MM.1S (cell line): Measurements from ENCODE around the gene THRB.

ENCODE experiments used
- DNase-seq: peaks from one replicate; pipeline ENCODE4 v3.0.0-alpha.2; 2015
- H2AFZ ChIP-seq: fragments of 300-600 bp; sonication (generic); 2 replicates; pipeline ENCODE4 v1.6.0; 2016; ENCODE audit warnings: antibody characterized with exemption, low read length
- H3F3A ChIP-seq: fragments of 300-600 bp; sonication (generic); 2 replicates; pipeline ENCODE4 v1.6.1; 2016; ENCODE audit warnings: mild to moderate bottlenecking, antibody characterized with exemption, low read length, moderate library complexity, mixed read lengths; ENCODE audit not compliant: insufficient read depth
- H3K27ac ChIP-seq: fragments of 300-600 bp; sonication (generic); 2 replicates; pipeline ENCODE4 v1.5.1; 2016; ENCODE audit warnings: mild to moderate bottlenecking, low read length
- H3K27me3 ChIP-seq: fragments of 300-600 bp; sonication (generic); replicated peaks from 2 replicates; pipeline ENCODE4 v1.6.0; 2016; ENCODE audit warnings: low read length; ENCODE audit not compliant: insufficient read depth
- H3K36me3 ChIP-seq: fragments of 300-600 bp; sonication (generic); replicated peaks from 2 replicates; pipeline ENCODE4 v1.6.1; 2016; ENCODE audit warnings: mild to moderate bottlenecking, low read length, mixed read lengths; ENCODE audit not compliant: insufficient read depth
- H3K4me1 ChIP-seq: fragments of 300-600 bp; sonication (generic); 2 replicates; pipeline ENCODE4 v1.6.1; 2016; ENCODE audit warnings: low read length, mixed read lengths
- H3K4me2 ChIP-seq: fragments of 300-600 bp; sonication (generic); 2 replicates; pipeline ENCODE4 v1.6.0; 2016; ENCODE audit warnings: low read depth, low read length
- H3K4me3 ChIP-seq: fragments of 300-600 bp; sonication (generic); 2 replicates; pipeline ENCODE4 v1.5.1; 2016; ENCODE audit warnings: low read length, mixed read lengths
- H3K79me2 ChIP-seq: fragments of 300-600 bp; sonication (generic); 2 replicates; pipeline ENCODE4 v1.6.1; 2016; ENCODE audit warnings: mixed run types, low read length, mixed read lengths
- H3K9ac ChIP-seq: fragments of 300-600 bp; sonication (generic); 2 replicates; pipeline ENCODE4 v1.6.1; 2016; ENCODE audit warnings: low read length, mixed read lengths
- H3K9me2 ChIP-seq: fragments of 300-600 bp; sonication (generic); replicated peaks from 2 replicates; pipeline ENCODE4 v1.6.1; 2016; ENCODE audit warnings: mild to moderate bottlenecking, low read length, mixed read lengths; ENCODE audit not compliant: insufficient read depth
- H3K9me3 ChIP-seq: fragments of 300-600 bp; sonication (generic); replicated peaks from 2 replicates; pipeline ENCODE4 v1.6.1; 2016; ENCODE audit warnings: mild to moderate bottlenecking, low read length, mixed read lengths; ENCODE audit not compliant: insufficient read depth
- H4K20me1 ChIP-seq: fragments of 300-600 bp; sonication (generic); 2 replicates; pipeline ENCODE4 v1.6.1; 2016; ENCODE audit warnings: mild to moderate bottlenecking, low read length, moderate library complexity, mixed read lengths; ENCODE audit not compliant: insufficient read depth
- CTCF ChIP-seq: fragments of 300-600 bp; sonication (generic); IDR thresholded peaks from 2 replicates; pipeline ENCODE4 v1.5.1; 2016; ENCODE audit warnings: antibody characterized with exemption, low read length, mixed read lengths
- EZH2 ChIP-seq: fragments of 300-600 bp; sonication (generic); optimal IDR thresholded peaks from 2 replicates; pipeline ENCODE3; 2017; ENCODE audit warnings: low read depth, mild to moderate bottlenecking, antibody characterized with exemption, low read length, mixed read lengths
- EZH2phosphoT487 ChIP-seq: fragments of 300-600 bp; sonication (generic); IDR thresholded peaks from 2 replicates; pipeline ENCODE4 v1.6.1; 2018; ENCODE audit warnings: antibody characterized with exemption, low read length

The THRB gene

GRCh38 chr3:24507776-24508422 is 13.2 kb upstream of the THRB start:
- H3K27ac ChIP-seq = no peak overlapping the region
- TF ChIP-seq EZH2 (no peak), EZH2phosphoT487 (no peak), CTCF (no peak)
- no peak overlapping the region for H3K4me3 ChIP-seq
- 0 out of 2 replicates have a peak, but pooled peaks cover 13% of the 10 kb centered on the region for H3K27me3 ChIP-seq
- H3F3A ChIP-seq = 0 out of 2 replicates have a peak, but pooled peaks cover 5% of the 10 kb centered on the region
- H3K79me2 ChIP-seq = no peaks in the 10 kb centered on the region
- H3K36me3 ChIP-seq = no peaks in the 10 kb centered on the region
- H3K9me3 ChIP-seq = no peaks in the 10 kb centered on the region
- peaks cover 9% of the 10 kb centered on the region for H3K4me1 ChIP-seq
- no peak for DNase-seq
- no peaks in the 10 kb centered on the region for H3K9me2 ChIP-seq
- H3K4me2 ChIP-seq = no peak overlapping the region
- H3K9ac ChIP-seq = no peak overlapping the region
- no peaks in the 10 kb centered on the region for H4K20me1 ChIP-seq
- H2AFZ ChIP-seq = no peak overlapping the region

GRCh38 chr3:24506966-24507775 is 12.5 kb upstream of the THRB start:
- no peak overlapping the region for H3K4me2 ChIP-seq
- H3K4me1 ChIP-seq = peaks cover 10% of the 10 kb centered on the region
- no peak for DNase-seq
- no peaks in the 10 kb centered on the region for H4K20me1 ChIP-seq
- no peaks in the 10 kb centered on the region for H3K79me2 ChIP-seq
- no peak overlapping the region for H3K27ac ChIP-seq
- H3K36me3 ChIP-seq = no peaks in the 10 kb centered on the region
- H3K27me3 ChIP-seq = 0 out of 2 replicates have a peak, but pooled peaks cover 13% of the 10 kb centered on the region
- no peak overlapping the region for H3K4me3 ChIP-seq
- H3F3A ChIP-seq = 0 out of 2 replicates have a peak, but pooled peaks cover 5% of the 10 kb centered on the region
- H3K9ac ChIP-seq = no peak overlapping the region
- no peak overlapping the region for H2AFZ ChIP-seq
- no peak for TF ChIP-seq CTCF
- no peak for TF ChIP-seq EZH2
- no peak for TF ChIP-seq EZH2phosphoT487
- H3K9me2 ChIP-seq = no peaks in the 10 kb centered on the region
- H3K9me3 ChIP-seq = no peaks in the 10 kb centered on the region

GRCh38 chr3:24505691-24506550 is 11.3 kb upstream of the THRB start:
- TF ChIP-seq EZH2 (no peak), CTCF (no peak), EZH2phosphoT487 (no peak)

More at GRCh38 chr3:24505691-24506550, 11.3 kb upstream of the THRB start:
- Histone ChIP-seq H3K4me3 (no peak overlapping the region), H3K9me3 (no peaks in the 10 kb centered on the region), H3K27ac (no peak overlapping the region), H3F3A (0 out of 2 replicates have a peak, but pooled peaks cover 5% of the 10 kb centered on the region), H3K9me2 (no peaks in the 10 kb centered on the region), H4K20me1 (no peaks in the 10 kb centered on the region), H3K79me2 (no peaks in the 10 kb centered on the region), H3K36me3 (no peaks in the 10 kb centered on the region), H3K4me2 (no peak overlapping the region), H3K4me1 (peaks cover 10% of the 10 kb centered on the region), H3K9ac (no peak overlapping the region), H2AFZ (no peak overlapping the region), H3K27me3 (0 out of 2 replicates have a peak, but pooled peaks cover 13% of the 10 kb centered on the region)
- no peak for DNase-seq
